ENCODE measurements around the gene SMG1.
"Not testable (repeated sequence)": the region's sequence is repeated elsewhere in the genome, so short reads cannot be mapped to it uniquely, and the experiment has no call there.

The SMG1 gene

DNA sequence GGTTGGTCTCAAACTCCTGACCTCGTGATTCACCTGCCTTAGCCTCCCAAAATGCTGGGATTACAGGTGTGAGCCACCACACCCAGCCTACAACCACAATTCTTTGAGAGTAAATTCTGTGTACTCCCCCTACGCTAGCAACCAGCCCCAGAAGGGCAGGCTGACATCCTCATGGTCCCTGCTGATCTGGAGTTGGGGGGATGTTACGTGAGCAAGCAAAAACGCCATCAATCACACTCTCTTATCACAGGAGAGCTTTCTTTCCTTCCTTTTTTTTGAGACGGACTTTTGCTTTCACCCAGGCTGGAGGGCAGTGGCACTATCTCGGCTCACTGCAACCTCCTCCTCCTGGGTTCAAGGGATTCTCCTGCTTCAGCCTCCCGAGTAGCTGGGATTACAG, 154.0 kb downstream of the SMG1 start:
- not testable (repeated sequence) for DNase-seq (ENCODE audit: low read depth in 2 of 3, low spot score in 1 of 3)

DNA sequence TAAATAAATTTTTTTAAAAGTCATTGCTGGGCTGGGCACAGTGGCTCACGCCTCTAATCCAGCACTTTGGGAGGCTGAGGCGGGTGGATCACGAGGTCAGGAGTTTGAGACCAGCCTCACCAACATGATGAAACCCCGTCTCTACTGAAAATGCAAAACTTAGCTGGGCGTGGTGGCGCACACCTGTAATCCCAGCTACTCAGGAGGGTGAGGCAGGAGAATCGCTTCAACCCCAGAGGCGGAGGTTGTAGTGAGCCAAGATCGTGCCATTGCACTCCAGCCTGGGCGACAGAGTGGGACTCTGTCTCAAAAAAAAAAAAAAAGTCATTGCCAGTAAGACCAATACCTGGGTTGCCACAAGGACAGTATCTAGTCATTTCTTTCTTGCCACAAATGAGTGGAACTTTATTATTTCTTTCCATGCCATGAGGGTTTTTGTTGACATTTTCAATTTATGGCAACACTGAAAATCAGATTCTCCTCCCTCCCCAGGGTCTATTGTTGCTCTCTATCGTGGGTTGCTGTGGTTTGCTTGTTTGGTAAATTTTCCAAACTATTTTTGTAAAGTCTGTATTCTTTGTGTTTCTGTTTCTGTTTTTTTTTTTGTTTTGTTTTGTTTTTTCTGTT, 155.8 kb downstream of the SMG1 start:
- DNase-seq (ENCODE audit: low read depth in 2 of 3, low spot score in 1 of 3), result not testable (repeated sequence)

DNA sequence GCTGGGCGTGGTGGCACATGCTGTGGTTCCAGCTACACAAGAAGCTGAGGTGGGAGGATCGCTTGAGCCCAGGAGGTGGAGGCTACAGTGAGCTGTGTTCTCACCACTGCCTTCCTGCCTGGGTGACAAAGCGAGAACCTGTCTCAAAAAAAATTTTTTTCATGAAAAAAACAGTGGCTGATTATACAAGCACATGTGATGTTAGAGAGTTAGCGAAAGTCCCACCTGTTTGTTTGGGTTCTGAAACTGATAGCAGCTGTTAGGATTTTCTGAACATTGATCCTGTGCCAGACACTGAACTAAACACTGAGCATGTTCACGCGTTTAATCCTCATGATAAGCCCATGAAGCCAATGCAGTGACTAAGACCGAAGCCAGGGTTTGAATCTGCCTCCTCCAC, 159.0 kb downstream of the SMG1 start:
- DNase-seq (ENCODE audit: low read depth in 2 of 3, low spot score in 1 of 3), result not testable (repeated sequence)

DNA sequence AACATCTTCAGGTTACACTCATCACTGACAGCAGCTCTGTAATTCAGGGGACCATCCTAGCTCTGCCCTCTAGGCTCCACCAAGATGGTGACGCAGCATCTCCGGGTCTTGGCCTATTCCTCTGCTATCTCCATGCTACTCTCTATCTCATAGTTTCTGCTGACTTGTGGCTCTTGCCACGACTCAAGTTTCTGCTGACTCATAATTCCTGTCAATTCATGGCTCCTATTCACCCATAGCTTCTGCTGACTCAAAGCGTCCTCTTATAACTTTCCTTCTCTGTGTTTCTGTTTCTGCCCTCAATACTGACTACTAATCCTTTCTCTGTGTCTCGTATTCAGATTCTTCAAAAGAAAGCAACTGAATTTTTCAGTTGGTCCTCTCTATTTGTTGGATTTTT, 163.5 kb downstream of the SMG1 start:
- not testable (repeated sequence) for DNase-seq (ENCODE audit: low read depth in 2 of 3, low spot score in 1 of 3)

DNA sequence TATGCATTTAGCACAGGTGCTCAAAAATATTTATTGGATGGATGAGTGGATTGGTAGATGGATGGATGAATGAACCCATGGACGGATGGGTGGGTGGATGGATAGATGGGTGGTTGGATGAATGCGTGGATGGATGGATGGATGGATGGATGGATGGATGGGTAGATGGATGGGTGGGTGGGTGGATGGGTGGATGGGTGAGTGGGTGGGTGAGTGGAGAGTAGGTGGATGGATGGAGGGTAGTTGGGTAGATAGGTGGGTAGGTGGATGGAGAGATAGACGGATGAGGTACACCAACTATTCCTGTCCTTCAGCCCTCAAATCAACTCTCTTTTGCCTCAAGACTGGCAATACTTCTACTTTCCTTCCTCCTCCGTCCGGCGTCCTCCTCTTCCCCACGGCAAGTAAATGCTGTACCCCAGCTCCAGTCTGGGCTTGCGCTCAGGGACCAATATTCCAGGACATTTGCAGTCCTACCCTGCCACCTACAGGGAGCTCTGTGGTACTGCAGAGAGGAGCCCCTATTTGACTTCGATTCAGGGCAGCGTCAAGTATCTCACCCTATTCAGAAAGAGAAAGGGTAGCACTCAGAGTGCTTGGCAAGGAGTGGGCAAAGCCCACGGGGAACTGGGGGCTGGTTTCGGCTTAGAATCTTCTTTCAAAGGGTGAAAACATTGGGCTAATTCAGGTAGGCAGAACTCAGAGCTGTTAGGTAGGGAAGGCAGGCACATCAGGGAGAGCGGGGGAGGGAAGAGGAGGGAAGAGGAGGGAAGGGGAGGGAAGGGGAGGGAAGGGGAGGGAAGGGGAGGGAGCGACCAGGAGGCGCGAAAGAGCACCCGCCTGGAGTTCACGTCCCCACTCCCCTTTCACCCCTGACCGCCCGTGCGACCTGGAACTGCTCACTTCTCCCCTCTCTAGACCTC, 166.3 kb downstream of the SMG1 start:
- peak; percentile 11 to 41 (median 28) for DNase-seq (ENCODE audit: low read depth in 2 of 3, low spot score in 1 of 3)

DNA sequence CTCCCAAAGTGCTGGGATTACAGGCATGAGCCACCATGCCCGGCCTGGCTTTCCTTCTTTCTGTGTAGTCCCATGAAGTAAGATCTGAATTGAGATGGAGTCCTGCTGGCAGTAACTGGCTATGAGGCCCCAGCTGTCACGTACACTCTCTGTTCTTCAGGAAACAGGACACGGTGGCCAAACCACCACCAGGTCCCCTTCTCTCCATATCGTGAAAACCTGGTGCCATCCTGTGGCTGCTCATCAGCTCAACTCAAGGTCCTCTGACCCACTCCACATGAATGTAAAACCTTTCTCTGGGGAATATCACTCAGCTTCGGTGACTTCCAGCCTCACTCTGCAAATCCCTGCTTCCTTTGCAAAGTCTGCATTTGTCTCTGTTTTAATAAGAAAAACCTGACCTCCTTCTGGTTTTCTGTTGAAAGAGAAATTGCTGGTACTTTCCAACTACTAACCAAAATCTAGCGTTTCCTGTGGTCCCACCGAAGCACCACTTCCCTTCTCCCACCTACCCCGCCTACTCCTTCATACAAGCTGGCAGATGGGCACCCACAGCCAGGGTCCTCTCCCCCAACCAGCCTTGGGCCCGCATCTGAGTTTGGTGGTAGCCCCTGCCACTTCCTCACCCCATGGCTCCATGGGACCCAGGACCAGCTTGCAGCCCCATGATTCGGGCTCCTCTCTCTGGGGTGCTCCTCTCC, 168.1 kb downstream of the SMG1 start:
- DNase-seq (ENCODE audit: low read depth in 2 of 3, low spot score in 1 of 3), result not testable (repeated sequence)

DNA sequence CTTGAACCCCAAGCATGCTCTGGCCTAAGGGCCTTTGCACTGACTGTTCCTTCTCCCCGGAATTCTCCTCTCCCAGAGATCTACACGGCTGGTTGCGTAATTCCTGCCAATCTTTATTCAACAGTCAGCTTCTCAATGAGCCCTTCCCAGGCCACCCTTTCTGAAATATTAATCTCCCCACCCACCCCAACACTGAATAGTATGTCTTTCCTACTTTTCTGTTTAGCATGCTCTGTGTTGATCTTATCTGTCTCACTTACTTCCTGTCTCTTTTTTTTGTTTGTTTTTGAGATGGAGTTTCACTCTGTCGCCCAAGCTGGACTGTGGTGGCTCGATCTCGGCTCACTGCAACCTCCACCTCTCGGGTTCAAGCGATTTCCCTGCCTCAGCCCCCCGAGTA, 169.6 kb downstream of the SMG1 start:
- DNase-seq (ENCODE audit: low read depth in 2 of 3, low spot score in 1 of 3), result not testable (repeated sequence)

Data from stimulated activated CD4-positive, alpha-beta T cell treated with anti-CD3 and anti-CD28 coated beads, Interleukin-12 subunit alpha, Interleukin-12 subunit beta, amount 100 ng/mL, for 48 hours (primary cell).